ENCODE measurements around the gene PPP1CC.

DNA sequence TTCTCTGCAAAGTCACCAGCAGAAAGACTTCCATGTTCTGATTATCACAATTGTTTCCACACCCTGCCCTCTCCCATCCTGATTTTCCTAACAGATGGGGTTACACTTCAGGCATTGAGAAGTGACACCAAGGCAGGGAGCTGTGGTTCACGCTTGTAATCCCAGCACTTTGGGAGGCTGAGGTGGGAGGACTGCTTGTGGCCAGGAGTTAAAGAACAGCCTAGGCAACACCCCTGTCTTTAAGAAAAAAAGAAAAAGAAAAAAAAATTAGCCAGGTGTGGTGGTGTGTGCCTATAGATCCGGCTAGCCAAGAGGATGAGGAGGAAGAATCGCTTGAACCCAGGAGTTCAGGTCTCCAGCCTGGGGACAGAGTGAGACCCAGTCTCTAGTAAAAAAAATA lies 5.2 kb downstream of the PPP1CC start:
- TF ChIP-seq TAF1 (IDR thresholded peaks at IDR 0.05; ENCODE audit: low read depth, low read length) (no peak), POLR2A (IDR thresholded peaks at IDR 0.05; ENCODE audit: low read depth, low read length) (no peak), POLR2AphosphoS5 (IDR thresholded peaks at IDR 0.05; ENCODE audit: low read depth, low read length) (no peak)
